VCaP (cell line): Measurements from ENCODE around the gene PTPN22.

Source experiments
- H3K27ac ChIP-seq: fragments of 450-650 bp; 2 replicates; pipeline ENCODE4 v1.5.1; 2017
- TF ChIP-seq, protein P1 (sequence below): fragments of 450-650 bp; conservative IDR thresholded peaks from 2 replicates; pipeline ENCODE4 v1.5.1; 2017; ENCODE audit warnings: mild to moderate bottlenecking, moderate library complexity

Gene PTPN22

DNA sequence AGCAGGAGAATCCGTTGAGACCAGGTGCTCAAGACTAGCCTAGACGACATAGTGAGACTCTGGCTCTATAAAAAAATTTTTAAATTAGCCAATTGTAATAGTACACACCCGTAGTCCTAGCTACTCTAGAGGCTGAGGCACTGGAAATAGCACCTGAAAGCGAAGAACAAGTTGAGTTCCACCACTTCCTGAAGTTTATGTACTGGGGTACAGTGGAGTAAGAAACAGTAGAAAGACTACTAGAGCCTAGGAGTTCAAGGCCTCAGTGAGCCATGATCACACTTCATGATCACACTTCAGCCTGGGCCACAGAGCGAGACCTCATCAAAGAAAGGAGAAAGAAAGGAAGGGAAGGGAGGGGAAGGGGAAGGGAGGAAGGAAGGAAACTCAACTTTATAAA, 79.0 kb downstream of the PTPN22 start:
- no peak overlapping the region for H3K27ac ChIP-seq
- TF ChIP-seq, protein P1, sequence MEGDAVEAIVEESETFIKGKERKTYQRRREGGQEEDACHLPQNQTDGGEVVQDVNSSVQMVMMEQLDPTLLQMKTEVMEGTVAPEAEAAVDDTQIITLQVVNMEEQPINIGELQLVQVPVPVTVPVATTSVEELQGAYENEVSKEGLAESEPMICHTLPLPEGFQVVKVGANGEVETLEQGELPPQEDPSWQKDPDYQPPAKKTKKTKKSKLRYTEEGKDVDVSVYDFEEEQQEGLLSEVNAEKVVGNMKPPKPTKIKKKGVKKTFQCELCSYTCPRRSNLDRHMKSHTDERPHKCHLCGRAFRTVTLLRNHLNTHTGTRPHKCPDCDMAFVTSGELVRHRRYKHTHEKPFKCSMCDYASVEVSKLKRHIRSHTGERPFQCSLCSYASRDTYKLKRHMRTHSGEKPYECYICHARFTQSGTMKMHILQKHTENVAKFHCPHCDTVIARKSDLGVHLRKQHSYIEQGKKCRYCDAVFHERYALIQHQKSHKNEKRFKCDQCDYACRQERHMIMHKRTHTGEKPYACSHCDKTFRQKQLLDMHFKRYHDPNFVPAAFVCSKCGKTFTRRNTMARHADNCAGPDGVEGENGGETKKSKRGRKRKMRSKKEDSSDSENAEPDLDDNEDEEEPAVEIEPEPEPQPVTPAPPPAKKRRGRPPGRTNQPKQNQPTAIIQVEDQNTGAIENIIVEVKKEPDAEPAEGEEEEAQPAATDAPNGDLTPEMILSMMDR, result no peak

DNA sequence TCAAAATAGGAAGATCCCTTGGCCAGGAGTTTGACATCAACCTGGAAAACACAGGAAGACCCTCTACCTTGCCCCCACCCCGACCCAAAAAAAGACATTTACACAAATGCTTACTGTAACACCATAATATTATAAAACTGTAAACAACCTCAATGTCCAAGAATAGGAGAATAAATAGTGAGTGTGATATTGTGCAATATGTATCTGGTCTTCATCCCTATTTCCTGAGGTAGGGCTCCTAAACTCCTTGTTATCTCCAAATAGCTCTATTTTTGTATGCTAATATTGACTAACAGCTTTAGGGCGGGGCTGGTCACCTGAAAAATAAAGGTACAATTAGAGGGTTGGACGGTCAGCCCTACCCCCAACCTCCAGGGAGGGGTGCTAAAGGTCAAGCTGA, 82.7 kb downstream of the PTPN22 start:
- no peak overlapping the region for H3K27ac ChIP-seq
- TF ChIP-seq, protein P1, result no peak

DNA sequence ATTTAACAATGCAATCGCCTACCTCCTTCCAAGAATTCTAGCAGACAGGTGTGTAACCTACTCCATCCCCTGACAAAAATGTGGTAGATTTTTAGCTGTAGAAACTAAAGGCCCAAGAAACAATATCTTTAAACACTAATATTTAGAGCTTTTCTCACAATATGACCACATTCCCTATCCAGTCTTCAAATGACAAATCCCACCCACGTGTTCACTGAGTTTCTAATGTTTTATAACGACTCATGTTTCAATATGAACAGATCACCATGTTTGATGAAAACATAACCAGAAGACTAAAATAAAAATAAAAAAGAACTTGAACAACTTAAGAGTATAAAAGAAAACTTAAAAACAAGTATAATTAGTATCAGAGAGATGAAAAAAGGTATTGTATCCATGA, 83.8 kb downstream of the PTPN22 start:
- TF ChIP-seq, protein P1, result no peak
- H3K27ac ChIP-seq, result no peak overlapping the region

DNA sequence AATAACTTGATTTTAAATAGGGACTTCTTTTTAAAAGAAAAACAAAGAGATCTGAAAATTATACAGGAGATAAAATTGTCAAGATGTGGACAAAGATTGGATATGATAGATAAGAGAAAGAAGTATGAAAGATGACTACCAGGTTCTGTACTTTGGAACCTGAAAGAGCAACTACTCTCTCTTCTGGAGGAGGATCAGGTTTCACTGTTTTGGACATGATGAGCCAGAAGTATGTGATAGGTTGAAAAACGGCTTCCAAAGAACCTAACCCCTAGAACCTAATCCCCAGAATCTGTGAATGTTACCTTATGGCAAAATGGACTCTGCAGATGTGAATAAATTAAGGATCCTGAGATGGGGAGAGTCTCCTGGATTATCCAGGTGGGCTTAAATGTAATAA, 85.4 kb downstream of the PTPN22 start:
- TF ChIP-seq, protein P1, result no peak
- no peak overlapping the region for H3K27ac ChIP-seq

DNA sequence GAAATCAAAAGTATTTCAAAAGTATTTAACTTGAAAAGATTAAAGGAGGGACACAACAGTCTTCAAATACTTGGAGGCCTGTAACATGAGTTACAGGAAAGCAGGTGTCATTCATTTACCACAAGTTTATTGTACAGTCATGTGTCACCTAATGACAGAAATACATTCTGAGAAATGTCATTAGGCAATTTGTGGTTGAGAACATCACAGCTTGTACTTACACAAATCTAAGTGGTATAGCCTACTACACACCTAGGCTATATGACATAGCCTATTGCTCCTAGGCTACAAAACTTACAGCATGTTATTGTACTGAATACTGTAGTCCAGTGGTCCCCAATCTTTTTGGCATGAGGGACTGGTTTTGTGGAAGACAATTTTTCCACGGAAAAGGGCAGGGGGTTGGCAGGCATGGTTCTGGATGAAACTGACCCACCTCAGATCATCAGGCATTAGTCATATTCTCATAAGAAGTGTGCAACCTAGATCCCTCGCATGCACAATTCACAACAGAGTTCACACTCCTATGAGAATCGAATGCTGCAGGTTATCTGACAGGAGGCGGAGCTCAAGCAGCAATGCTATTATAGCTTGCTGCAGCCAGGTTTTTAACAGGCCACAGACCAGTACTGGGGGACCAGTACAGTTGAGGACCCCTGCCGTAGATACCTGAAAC, 87.3 kb downstream of the PTPN22 start:
- TF ChIP-seq, protein P1, result no peak
- H3K27ac ChIP-seq, result no peak overlapping the region

DNA sequence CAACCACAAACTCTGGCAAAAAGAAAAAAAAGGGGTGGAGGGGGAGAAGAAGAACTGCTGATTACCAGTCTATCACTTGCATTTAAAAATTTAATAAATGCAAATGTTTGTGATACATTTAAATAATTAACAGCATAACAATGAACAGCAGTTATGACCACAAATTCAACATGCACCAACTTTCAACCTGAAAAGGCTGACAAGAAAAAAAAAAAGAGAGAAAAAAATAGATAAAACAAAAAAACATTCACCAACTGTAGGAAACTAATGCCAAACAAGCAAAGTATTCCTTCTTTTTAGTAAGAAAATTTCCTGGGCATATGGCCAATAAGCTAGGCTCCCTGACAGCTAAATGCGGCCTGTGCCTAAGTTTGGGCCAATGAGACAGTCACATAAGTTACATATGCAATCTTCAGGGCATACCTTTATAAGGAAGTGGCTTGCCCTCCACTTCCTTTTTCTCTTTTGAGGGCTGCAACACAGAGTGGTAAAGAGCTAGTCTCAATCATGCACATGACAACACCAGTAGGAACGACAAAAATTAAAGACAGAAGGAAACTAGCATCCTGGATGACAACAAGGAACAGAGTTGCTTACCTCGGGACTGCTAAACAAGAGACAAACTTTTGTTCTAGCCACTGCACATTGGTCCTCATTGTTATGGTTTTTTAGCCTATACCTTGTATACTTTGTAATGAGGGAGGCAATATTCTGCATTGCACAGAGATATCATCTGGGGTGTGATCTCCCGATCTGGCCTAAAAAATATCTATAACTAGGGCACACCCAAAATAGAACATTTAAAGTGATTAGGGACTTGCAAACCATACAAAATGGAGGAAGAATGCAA, 88.0 kb downstream of the PTPN22 start:
- H3K27ac ChIP-seq, result no peak overlapping the region
- TF ChIP-seq, protein P1, result no peak

DNA sequence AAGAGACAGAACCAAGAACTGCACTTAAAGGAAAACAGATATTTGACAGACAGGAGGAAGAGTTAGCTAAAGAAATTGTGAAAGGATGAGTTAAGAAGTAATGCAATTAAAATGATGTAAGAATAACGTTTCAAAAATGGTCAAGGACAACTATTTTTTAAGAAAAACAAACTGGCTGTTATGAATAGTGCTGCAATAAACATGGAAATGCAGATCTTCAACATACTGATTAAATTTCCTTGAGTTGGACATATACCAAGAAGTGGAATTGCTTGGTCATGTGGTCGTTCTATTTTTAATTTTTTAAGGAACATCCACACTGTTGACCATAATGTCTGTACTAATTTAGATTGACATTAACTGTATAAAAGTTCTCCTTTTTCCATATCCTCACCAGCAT, 89.1 kb downstream of the PTPN22 start:
- TF ChIP-seq, protein P1, result no peak

More for the DNA sequence above, 89.1 kb downstream of the PTPN22 start:
- H3K27ac ChIP-seq, result no peak overlapping the region
